Fibroblast of peridontal ligament (primary cell): ENCODE data around the gene CSTPP1.

Experiments used
- DNase-seq: peaks from one replicate; pipeline ENCODE4 v3.0.0-alpha.2; 2010; ENCODE audit errors: extremely low read depth

Gene CSTPP1

DNA sequence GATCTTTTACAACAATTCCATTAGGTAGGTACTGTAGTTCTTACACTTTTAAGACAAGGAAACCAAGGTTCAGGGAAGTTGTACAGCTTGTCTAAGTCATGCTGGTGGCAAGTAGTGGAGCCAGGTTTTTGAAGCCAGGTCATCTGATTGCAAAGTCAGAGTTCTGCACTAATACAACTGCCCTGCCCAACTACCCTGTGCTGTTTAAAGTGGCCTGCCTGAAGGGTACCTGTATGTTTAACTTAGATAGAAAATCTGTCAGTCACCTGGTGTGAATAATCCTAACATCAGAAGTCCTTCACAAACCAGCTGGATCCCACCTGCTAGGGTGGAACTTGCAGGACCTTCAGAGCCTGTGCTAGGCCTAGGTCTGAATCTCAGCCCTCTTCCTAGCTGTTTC, 195.9 kb downstream of the CSTPP1 start:
- no peak for DNase-seq

DNA sequence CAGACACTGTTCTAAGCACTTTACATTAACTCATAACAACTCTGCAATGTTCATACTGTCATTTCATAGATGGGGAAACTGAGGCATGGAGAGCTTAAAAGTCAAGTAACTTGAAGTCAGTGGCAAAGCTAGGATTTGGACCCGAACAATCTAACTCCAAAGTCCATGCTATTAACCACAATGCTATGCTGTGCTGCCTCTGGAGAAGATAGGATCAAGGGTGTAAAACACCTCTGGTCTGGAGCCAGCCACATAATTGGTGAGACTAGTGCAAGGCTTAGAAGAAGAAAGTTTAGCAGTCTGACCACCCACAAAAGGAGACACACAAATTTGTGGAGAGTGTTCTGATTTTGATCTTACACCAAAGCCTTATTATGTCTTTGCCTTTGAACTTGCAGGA, 196.4 kb downstream of the CSTPP1 start:
- DNase-seq: no peak

DNA sequence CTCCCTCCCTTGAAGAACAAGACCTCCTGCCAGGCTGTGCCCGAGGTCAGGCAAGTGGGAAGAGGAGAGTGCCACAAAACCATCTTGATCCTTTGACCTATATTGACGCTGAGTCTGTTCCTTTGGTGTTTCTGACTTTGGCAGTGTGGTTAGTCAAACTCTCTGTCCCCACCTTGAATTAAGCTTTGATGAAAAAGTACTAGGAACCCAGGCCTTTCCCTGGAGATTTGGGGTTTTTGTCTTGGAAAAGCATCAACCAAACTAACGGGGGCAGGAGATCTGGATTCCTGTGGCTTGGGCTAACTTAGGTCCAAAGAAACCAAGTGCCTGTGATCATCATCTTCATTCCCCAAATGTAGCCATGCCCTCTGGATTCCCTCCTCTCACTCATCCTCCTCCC, 199.8 kb downstream of the CSTPP1 start:
- DNase-seq: peak; percentile 63

DNA sequence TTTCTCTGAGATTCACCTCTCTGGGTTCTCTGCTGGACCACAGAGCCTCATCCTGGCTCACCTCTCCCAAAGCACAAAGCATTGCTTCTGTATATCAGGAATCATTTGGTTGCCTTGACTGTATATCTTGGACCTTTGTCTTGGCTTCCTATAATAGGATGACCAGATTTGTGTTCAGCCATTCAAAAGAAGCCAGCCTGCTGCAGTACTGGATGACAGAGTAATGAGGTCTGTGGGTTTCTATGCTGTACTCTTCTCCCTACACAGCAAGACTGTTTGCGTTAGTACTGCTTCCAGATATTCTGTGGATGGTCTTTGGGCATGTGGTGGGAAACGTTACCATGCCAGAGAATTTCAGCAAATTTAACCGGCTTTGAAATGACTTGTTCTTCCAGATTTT, 200.4 kb downstream of the CSTPP1 start:
- peak; percentile 12 for DNase-seq

DNA sequence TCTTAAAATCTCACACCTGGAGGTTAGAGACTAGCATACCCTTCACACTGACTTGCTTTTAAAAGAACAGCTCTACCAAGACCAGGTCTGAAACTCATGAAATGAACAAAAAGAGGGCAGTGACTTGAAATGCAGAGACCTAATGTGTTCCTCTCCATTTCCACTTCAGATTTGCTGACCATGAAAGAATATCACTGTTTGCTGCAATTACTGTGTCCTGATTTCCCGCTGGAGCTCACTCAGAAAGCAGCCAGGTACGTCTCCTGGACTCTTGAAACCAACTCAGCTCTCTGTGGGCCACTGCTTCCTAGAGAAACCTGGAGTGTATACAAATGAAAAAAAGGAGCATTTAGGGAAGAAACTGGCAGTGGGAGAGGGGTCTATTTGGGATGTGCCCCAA, 200.9 kb downstream of the CSTPP1 start:
- no peak for DNase-seq

DNA sequence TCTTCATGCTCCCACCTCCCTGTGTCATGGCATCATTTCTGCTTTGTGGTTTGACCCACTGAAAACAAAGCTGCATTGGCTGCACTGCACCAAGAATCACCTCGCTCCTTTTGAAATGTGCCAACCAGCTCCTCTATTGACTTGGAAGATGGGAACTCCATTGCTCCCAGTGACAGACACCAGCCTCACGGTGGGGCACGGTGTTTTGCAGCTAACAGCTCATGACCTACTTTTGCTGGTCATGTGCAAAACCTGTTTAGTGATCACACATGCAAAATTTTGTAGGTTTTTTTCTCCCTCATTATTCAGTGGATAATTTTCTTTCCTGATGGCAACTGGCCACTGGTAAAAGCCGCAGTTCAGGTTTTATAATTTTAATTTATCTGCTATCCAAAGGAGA, 203.3 kb downstream of the CSTPP1 start:
- no peak for DNase-seq

DNA sequence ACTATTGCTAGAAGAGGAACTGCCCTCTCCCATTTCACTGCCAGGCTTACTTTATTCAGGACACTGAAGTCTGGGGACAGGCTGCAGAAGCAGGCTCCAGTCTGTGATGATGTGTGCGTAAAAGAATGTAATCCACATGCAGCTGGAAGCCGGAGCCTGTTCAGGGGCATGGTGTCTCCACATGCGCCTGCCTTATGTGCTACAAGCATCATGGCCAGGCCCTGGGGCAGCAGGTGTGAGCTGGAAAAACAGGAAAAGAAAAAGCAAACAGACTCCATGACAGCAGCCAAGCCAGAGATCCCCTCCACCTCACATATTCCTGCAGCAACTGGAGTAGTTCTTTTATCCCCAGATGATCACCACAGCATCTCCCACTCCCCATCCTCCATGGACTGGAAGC, 206.8 kb downstream of the CSTPP1 start:
- peak; percentile 93 for DNase-seq

DNA sequence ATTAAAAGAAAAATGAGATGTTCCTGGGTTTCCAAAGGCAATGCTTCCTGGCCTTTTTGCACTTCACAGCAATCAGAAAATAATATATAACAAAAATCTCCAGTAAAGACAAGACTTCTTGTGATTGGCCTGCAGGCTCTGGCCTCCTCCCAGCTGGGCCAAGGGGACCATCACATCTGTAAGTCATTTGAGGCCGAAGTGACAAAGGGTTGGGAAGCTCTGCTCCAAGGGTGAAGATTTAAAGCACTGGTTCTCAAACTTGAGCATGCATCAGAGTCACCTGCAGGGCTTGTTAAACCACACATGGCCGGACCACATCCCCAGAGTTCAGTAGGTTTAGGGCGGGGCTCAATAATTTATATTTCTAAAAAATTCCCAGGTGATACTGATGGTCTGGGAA, 208.0 kb downstream of the CSTPP1 start:
- no peak for DNase-seq

DNA sequence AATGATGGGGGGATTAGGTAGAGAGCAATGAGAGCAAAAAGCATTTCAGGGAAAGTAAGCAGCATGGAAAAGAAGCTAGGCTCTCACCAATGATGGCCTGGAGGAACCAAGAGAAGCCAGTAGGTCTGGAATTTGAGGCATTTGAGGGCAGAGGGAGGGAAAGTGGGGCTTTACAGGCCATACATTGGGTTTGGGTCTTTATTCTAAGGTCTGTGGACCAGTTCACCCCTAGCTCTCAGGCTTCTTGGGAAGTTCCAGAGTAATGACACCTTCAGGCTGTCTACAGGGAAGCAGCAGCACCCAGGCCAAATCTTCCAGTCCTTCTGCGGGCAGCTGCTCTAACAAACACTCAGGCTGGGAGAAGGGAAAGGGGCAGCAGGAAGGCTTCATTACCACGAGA, 210.7 kb downstream of the CSTPP1 start:
- DNase-seq: no peak

DNA sequence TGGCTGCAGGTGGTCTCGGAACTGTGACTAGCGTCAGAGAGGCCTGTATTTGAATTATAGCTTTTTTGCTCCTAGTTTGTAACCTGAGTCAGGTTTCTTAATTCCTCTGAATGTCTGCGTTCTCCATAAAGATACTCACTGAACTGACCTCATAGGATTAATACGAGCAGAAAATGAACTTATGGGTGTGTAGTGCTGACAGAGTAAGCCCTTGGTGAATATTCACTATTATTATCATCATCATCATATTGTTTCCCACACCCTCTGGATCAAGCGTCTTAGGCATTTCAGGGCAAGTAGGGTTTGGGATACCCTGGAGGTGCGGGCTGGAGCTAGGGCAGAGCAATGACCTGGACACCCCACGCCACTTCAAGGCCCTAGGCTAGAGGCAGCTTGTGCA, 211.1 kb downstream of the CSTPP1 start:
- no peak for DNase-seq

DNA sequence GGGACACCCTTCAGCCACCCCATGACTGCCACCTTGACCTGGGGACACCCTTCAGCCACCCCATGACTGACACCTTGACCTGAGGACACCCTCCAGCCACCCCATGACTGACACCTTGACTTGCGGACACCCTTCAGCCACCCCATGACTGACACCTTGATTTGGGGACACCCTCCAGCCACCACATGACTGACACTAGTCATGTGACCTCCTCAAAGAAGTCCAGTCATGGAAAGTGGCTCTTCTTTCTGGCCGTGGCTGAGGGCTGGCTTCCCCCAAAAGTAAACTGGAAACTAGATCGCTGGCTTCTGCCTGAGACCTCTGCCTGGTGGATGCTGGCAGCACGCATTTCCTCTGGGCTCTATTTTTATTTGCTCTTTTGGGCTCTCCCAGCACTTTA, 211.7 kb downstream of the CSTPP1 start:
- no peak for DNase-seq

DNA sequence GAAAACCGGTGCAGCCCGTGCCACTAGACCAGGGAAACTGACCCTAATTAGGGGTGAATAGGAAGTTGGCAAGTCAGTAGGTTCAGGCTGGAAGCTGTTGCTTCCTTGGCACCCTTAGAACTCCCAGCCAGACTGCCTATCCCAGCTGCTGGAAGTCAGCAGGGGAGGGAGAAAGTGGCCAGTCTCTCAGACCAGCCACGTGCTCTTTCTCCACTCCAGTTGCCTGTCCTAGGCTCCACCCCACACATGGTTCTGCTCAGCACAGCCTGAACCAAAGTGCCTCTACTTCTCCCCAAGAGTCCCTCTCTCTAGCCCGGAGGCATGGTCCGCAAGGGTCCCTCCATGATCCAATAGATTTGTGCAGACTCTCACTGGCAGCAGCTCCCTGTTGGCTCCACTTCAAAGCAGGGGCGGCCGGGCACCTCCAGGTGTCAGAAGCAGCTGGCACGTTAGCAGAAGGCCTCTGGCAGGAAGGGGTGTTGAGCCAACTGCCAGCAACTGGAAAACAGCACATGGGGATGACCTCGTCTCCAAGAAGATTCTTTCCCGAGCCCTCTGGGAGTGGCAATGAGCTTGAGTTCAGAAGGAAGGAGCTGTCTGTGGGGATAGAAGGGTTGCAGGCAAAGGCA, 212.5 kb downstream of the CSTPP1 start:
- DNase-seq: peak; percentile 36

DNA sequence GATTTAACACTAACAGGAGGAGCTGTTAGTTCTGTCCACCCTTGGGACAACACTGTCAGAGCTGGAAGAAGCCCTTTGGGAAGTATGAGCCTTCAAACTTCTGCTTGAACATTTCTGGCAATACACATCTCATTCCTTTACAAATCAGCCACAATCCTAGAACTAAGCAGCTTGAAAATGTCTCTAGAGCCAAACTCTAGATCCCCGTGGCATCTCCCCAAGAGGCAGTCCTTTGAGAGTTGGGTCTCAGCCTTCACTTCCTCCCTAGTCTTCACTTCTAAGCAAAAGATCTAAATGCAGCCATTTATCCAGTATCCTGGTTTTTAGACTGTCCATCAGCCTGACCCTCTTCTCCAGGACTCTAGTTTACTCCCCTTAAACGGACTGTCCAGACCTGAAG, 213.2 kb downstream of the CSTPP1 start:
- peak; percentile 40 for DNase-seq

DNA sequence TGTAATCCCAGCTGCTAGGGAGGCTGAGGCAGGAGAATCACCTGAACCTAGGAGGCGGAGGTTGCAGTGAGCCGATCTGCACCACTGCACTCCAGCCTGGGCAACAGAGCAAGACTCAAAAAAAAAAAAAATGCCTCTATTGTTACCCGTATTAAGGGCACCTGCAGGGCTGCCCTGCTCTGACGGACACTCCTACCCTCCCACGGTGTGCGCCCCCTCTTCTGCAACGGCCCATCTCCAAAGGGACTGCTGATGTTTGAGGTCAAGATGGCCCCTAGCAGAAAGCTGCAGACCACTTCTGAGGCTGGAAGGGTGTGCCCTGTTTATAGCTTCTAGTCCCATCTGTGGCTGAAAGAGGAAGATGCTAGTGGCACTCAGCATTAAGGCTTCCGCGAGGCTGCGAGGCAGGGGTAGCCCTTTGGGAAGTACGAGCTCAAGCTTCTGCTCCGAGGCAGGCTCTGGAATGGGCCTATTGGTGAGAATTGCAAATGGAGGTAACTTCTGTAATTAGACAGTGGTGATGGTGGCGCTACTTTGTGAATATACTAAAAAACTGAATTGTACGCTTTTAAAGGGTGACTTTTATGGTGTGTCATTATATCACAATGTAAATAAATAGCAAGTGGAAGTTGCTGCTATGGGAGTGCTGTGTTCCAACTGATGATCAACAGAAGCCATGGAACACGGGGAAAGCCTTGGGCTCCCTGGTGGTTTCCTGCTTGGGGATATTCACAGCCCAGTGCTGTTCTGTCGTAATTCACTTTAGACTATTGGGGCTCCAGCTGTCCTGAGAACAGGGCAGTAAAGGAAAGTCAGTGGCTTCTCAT, 215.8 kb downstream of the CSTPP1 start:
- DNase-seq: no peak

DNA sequence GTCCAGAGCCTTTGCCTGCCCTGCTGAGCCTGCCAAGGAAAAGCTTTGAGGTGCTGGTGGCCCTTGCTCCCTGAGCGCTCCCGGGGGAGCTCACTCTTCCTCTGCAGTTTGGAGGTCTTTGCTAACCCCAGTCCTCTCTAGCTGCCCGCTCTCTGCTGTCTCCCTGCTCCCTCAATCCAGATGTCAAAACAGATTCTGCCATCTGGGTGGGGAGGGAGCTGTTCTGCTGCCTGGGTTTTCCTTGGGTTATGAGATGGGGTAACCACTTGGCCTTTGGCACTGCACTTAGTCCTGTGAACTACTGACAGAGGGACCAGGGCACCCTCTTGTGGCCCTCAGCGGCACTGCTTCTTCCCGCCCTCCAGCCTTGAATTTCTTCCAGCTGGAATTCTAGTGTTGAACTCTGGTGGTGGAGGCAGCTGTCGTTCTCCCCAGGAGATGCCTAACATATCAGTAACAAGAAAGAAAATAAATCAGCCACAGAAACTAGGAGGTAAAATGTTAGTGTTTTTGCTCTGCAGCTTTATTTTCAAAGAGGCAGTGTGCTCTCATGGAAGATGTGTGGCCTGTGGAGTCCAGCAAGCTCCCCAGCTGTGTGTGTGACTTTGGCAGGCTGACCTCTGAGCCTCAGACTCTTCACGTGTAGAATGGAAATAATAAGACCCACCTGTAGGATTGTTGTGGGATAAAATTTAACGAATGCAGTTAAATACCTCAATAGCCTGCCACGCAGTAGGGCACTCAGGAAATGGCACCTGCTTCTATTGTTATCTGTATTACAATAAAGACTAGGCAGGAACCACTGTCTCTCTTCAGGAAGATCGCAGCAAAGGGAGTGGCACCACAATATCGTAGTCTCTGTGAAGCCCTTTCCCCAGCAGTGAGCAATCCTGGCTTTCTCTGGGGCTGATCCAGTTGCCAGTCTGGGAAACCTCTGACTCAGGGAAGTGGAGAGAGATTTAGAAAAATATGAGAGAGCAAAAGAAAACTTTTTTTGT, 216.7 kb downstream of the CSTPP1 start:
- peak; percentile 92 for DNase-seq

DNA sequence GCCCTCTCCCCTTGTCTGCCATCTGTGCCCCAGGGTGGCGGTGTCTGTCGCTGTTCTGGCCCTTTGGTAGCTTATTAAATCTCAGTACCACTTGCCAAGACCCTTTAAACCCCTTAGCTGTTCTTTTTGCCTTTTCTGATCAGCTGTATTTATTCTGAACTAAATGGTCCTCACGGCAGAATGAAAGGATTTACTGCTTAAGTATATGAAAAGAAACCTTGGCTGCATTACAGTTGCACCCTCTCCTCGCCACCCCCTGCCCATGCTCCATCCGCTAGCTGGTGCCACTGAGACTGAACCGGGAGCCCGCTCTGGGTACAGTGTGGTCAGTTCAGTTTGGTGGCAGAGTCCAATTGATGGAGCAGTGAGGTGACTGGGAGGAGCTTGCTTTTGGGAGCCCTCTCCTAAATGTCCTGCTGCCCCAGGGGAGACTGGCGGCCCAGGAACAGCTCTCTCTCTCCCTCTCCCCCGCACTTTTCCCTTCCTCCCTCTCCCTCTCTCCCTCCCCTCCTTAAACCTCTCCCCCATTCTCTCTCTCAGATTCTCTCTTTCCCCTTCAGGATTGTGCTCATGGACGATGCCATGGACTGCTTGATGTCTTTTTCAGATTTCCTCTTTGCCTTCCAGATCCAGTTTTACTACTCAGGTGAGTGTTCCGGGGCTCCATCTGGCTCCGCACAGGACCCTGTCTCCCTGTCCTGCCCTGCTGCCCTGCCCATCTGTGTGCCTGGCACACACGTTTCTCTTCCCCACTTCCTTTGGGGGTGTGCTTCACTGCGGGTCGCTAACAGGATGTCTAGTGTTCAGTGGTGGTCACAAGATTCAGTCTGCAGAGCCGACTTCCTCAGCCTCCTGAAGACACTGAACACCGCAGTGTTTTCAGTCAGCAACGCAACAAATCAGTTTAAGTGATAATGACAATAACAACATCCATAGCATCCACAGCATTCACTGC, 218.3 kb downstream of the CSTPP1 start:
- no peak for DNase-seq

DNA sequence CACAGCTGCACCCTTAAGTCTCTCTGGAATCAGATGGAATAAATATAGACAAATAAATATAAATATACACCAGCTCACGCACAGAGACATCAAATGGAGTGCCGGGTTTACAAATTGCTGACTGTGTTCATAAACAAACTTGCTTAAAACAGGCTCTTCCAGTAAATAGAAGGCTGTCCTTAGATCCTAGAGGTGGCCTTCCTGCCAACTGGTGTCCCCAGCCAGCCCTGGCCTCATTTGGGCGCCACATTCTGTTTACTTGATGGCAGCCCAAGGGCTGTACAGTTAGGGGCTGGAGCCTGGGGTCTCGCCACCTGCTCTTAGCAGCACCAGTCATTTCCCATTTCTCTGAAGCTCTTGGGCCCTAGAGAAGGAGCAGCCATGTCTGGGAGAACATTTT, 219.3 kb downstream of the CSTPP1 start:
- DNase-seq: no peak

DNA sequence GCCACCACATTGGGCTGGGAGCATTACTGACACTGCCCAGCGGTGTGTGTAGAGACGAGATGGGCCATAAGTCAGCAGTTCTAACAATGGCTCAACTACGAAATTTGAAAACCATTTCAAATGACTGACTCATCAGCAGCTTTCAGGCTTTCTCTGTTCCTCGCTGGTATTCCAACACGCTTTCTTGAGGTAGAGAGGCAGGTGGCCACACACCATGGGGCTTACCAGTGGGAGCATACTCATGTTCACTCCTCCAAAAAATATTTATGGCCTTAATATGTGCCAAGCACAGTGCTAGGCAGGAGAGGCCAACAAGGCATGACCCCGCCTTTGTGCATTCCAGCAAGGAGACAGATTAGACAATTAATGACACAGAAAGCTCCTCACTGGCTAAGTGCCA, 219.8 kb downstream of the CSTPP1 start:
- no peak for DNase-seq

DNA sequence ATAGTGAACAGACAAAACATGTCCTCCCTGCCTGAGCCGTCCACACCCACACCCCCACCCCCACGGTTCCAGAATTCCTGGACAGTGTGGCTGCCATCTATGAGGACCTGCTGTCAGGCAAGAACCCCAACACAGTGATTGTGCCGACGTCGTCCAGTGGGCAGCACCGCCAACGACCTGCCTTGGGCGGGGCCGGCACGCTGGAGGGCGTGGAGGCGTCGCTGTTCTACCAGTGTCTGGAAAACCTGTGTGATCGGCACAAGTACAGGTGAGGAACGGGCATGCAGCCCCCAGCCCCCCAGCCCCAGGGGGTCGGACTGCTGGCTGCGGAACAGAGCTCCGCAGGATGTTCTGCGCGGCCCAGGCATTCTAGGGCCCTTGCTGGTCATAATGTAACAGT, 220.4 kb downstream of the CSTPP1 start:
- no peak for DNase-seq

DNA sequence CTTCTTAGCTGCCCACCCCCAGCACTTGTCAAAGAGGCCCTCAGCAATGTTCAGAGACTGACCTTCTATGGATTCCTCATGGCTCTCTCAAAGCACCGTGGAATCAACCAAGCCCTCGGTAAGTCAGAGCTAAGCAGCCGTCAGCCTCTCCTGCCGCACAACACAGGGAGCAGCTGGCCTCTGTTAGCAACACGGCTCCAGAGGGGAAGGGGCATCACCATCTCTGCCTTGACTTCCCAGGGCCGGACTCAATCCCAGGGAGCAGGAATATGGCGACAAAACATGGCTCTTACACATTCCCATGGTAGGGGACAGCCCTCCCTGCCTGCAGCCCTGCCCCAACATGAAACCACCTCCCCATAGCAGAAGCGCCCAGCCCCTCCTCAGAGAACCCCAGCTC, 221.2 kb downstream of the CSTPP1 start:
- no peak for DNase-seq

DNA sequence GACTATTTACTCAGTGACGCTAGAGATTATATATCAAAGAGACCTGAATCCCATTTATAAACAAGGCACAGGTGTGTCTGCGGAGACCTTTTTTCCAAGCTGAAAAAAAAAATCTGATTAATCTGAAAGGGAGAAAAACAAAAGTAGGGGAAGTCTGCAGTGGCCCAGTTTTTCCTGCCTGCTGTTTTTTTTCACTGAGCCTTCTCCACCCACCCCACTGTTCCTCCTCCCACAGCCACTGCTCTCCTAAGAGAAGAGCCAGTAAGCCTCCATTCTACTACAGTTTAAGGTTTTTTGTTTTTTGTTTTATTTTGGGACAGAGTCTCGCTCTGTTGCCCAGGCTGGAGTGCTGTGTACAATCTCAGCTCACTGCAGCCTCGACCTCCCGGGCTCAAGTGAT, 221.7 kb downstream of the CSTPP1 start:
- DNase-seq: no peak
